ENCODE results near the gene CDC42BPB. TPM values are rescaled to one million over a fixed set of nuclear protein-coding genes. Genes with fewer than 3 reads are reported as not detected.

The CDC42BPB gene
- total RNA-seq, 1 donor from 2014 or later = 64.6 TPM

- ATAC-seq (ENCODE audit: poor library complexity) (no peak), DNase-seq (no peak)
- intact Hi-C loops (cut with DNase I) = no loop called here
Observed at GRCh38 chr14:103006991-103007520, 50.3 kb downstream of the CDC42BPB start.

DNA sequence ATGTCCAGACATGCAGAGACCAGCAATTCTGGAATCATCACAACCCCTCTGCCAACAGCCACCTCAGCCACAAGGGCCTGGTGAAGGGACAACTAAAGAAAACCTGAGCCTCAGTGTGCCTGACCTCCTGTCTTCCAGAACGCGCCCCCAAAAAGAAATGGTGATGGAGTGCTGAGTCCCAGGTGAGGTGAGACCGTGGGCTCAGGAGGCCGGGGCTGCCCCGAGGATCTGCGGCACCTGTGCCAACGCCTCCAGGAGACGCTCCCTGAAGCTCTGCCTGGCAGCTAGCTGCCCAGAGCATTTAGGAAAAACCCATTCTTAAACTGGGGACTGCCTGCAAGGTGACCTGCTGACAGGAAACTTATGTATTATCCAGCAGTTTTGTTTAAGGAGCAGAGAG is 51.2 kb downstream of the CDC42BPB start:
- intact Hi-C loops (cut with DNase I) = no loop called here
- ATAC-seq (ENCODE audit: poor library complexity) (no peak), DNase-seq (no peak)

DNA sequence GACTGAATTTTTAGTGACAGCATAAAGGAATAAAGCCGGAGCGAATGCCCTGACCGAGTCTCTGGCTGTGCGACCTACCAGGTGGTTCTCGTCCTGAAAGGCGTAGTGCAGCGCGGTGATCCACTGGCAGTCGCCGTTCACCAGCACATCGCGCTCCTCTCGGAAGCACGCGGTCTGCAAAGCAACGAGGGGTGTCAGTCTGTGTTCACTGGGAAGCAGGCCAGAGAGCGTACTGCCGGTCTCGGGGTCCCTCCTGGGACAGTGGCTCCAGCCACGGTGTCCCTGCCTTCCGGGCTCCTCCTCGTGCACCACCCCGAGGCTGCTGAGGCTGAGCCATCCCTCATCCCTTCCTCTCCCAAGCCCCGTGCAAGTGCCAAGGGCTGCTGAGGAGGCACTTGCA is 53.5 kb downstream of the CDC42BPB start:
- intact Hi-C loops (cut with DNase I) = no loop called here
- DNase-seq = no peak
- ATAC-seq (ENCODE audit: poor library complexity) = no peak

DNA sequence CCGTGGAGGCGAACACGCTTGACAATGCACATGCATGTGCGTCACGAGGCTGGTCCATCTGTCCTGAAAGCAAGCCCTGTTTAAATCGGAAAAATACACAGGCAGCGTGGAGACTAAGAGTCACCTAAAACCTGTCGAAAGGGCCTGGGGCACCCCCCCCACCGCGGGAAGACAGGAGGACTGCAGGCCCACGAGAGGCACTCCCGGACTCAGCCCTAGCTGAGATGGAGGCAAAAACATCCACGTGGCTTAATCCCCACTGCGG is 54.1 kb downstream of the CDC42BPB start:
- DNase-seq (no peak), ATAC-seq (ENCODE audit: poor library complexity) (no peak)
- intact Hi-C loops (cut with DNase I) = no loop called here

GRCh38 chr14:103002578-103003350 is 54.6 kb downstream of the CDC42BPB start:
- ATAC-seq (ENCODE audit: poor library complexity) (no peak), DNase-seq (no peak)
- intact Hi-C loops (cut with DNase I) = no loop called here

DNA sequence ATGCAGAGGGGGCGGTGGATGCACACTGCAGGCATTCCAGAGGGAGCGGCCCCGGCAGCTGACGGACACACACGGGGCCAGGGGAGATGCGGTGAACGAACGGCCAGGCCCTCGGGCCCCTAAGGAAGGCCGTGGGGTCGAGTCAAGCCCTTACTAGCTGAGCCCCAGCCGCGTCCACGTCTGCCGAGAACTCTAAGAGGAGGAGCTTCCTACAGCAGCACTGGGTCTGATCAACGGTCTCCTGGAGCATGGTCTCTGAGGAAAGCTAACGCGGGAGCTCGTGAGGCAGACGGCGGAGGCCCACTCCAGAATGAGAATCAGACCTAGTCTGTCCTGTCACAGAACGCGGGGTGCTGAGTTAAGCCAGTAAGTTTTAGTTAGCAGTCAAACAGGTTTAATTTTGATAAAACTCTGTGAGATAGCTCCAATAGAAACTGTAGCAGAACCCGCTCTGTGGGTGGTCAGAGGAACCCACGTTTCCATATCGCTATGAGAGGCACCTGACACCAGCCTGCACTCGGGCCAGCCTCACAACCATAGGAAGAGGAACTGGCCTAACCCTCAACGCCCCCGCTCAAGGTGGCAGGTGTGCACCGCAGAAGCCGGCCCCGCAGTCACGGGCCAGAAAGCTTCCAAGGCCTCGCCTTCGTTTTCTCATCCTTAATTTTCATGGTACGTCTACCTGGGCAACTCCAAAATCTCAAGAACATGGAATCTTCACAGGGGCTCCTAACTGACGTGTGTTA is 55.5 kb downstream of the CDC42BPB start:
- ATAC-seq (ENCODE audit: poor library complexity) (no peak), DNase-seq (no peak)
- intact Hi-C loops (cut with DNase I) = no loop called here

DNA sequence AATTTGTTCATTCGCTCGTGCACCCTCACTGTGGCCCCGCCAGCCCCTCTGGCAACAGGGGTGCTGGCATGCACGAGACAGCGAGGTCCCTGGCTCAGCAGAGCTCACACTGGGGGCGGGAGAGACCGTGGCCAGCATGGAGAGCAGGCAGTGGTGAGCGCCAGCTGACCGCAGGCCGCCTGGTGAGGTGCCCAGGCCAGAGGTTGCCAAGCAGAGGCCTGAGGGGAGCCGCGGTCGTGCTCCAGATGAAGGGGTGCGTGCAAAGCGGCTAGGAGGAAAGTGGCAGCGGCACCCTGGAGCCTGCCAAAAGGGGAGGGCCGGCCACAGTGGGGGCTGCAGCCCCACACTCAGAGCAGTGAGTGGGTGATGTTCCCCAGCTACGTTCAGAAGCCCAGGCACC is 56.1 kb downstream of the CDC42BPB start:
- intact Hi-C loops (cut with DNase I) = no loop called here
- peak; percentile 24 for ATAC-seq (ENCODE audit: poor library complexity)
- DNase-seq = no peak

DNA sequence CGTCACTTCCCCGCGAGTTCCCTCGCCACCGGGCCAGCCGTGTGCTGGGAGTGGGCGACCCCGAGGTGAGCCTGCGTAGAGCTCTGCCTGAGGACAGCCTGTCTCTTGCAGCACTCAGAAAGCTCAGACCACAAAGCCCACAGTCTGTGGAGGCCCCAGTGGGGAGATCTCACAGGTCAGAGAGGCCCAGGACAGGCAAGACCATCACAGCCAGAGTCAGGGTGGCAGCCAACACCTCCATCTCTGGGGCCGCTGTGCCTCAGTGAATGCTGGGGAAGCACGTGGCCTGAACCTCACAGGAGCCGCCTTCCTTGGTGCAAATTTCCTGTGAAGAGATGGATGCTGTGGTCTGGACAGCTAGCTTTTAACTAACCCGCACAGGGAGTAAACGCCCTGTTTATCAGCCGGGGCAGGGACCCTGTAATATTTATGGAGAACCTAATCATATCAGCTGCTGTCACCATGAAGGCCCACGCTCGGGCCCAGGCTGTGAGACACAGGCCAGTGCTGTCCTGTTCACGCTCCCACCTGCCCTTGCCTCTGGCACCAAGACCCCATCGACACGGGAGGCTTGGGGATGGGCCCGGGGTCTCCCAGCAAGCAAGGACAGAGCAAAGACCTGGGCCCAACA is 56.9 kb downstream of the CDC42BPB start:
- DNase-seq = no peak
- ATAC-seq (ENCODE audit: poor library complexity) = no peak
- intact Hi-C loops (cut with DNase I) = no loop called here

- ATAC-seq (ENCODE audit: poor library complexity) (no peak), DNase-seq (no peak)
- intact Hi-C loops (cut with DNase I) = no loop called here
Observed at GRCh38 chr14:102999227-102999895, 58.0 kb downstream of the CDC42BPB start.

DNA sequence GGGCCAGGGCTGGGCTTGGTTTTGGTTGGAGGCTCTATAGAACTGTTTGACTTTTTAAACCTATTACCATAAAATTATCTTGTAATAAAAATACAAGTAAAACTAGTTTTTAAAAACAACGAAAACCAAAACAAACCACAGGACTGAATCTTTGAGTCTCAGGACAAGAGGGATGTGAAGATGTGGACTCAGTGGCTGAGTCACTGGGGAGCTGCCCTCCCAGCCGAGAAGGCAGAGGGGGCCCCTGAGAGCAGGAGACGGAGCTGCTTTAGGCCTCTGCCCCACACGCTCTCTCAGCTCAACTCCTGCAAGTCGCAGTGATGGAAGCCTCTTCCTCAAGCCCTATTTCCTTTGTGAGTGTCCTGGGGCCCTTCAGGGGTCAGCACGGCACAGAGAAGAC is 59.0 kb downstream of the CDC42BPB start:
- DNase-seq = no peak
- intact Hi-C loops (cut with DNase I) = no loop called here
- no peak for ATAC-seq (ENCODE audit: poor library complexity)

- intact Hi-C loops (cut with DNase I) = no loop called here
- no peak for DNase-seq
- no peak for ATAC-seq (ENCODE audit: poor library complexity)
Observed at GRCh38 chr14:102996941-102997340, 60.4 kb downstream of the CDC42BPB start.

DNA sequence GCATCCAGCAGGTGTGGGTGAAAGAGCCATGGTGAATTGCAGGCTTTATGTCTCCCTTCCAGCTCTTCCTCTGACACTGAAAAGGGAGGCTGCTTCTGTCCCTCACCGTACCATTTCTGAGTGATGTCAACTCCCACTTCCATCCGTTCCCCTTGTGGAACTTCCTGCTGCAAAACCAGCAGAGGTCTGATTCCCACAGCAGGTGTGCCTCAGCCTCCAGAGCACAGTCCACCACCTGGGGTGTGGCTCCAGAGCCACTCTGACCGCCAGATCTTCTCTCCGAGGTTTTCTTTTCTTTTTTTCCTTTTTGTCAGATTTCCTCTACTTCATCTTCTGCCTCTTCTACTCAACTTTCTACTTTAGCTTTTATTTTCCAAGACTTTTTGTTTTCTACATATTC is 62.7 kb downstream of the CDC42BPB start:
- DNase-seq (no peak), ATAC-seq (ENCODE audit: poor library complexity) (peak; percentile 33)
- intact Hi-C loops (cut with DNase I) = no loop called here

- intact Hi-C loops (cut with DNase I) = no loop called here
- ATAC-seq (ENCODE audit: poor library complexity) (peak; percentile 23), DNase-seq (no peak)
Observed at GRCh38 chr14:102993523-102993922, 63.8 kb downstream of the CDC42BPB start.

DNA sequence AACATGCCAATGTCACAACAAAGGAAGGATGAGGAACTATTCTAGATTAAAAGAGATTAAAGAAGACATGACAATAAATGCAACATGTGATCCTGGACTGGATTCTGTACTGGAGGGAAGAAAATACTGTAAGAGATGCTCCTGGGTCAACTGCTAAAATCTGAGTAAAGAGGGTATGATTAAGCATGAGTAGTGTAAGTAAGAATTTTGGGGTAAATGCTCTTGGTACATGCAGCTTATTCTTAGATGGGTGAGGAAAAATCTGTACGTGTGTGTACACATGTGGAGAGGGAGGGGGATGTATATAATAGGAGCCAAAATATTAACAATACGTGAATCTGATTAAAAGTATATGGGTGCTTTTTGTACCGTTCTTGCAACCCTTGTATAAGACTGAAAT is 66.0 kb downstream of the CDC42BPB start:
- no peak for DNase-seq
- ATAC-seq (ENCODE audit: poor library complexity) = no peak
- intact Hi-C loops (cut with DNase I) = no loop called here

- ATAC-seq (ENCODE audit: poor library complexity) (no peak), DNase-seq (no peak)
- intact Hi-C loops (cut with DNase I) = no loop called here
Observed at GRCh38 chr14:102988054-102988453, 69.3 kb downstream of the CDC42BPB start.

GRCh38 chr14:102986810-102987579 is 70.4 kb downstream of the CDC42BPB start:
- ATAC-seq (ENCODE audit: poor library complexity) (no peak), DNase-seq (no peak)
- intact Hi-C loops (cut with DNase I) = no loop called here

DNA sequence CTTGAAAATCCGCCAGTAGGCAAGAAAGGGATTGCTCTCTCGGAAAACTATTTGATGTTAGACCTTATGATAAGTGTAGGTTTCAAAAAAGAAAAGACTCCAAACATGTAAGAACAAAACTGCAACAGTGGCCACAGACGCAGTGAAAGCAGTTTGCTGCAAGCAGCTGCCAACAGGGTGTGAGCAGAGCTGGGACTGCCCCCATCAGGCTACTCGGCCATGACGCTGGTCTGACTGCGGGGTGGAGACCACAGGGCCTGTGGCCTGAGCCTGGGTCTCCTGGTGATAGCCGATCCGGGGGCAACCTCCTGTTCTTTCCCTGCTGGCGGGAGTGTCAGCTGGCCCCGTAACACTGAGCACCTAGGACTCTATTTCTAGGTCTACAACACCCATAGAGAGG is 71.7 kb downstream of the CDC42BPB start:
- intact Hi-C loops (cut with DNase I) = no loop called here
- DNase-seq = no peak
- ATAC-seq (ENCODE audit: poor library complexity) = no peak

GRCh38 chr14:102984336-102985102 is 72.8 kb downstream of the CDC42BPB start:
- intact Hi-C loops (cut with DNase I) = no loop called here
- DNase-seq (no peak), ATAC-seq (ENCODE audit: poor library complexity) (no peak)

Data from Right ventricle myocardium superior (tissue), 1 donor.